A673 (cell line): ENCODE measurements around the gene LTN1. TPM values are rescaled to one million over a fixed set of nuclear protein-coding genes. Genes with fewer than 3 reads are reported as not detected.

Experiments used
- BruUV-seq: library from RNA; stranded (reverse); fragments of 400-500 nt; replicated peaks from 2 replicates; lab custom pipeline; 2021; lab: Mats Ljungman, UMichigan
- CTCF ChIA-PET: fragments of 300-600 bp; sonication (Branson Sonifier 250); formaldehyde crosslinking; loops from one replicate; lab custom pipeline; 2022; ENCODE audit warnings: antibody characterized with exemption; lab: Charles Lee
- POLR2A ChIA-PET: fragments of 300-600 bp; sonication (Branson Sonifier 250); formaldehyde crosslinking; loops from one replicate; lab custom pipeline; 2022; ENCODE audit warnings: antibody characterized with exemption; ENCODE audit not compliant: low non-redundant PET; lab: Charles Lee
- DNase-seq: peaks from one replicate; pipeline ENCODE4 v3.0.0-alpha.2; 2015; ENCODE audit warnings: low spot score
- H3K27ac ChIP-seq: fragments of 200-600 bp; sonication (generic); 2 replicates; pipeline ENCODE4 v1.5.1; 2016; ENCODE audit warnings: mixed run types, low read depth, mild to moderate bottlenecking, mixed read lengths, antibody characterized with exemption, low read length; ENCODE audit not compliant: poor library complexity, severe bottlenecking
- H3K27me3 ChIP-seq: fragments of 200-600 bp; sonication (generic); replicated peaks from 2 replicates; pipeline ENCODE4 v1.6.1; 2017; ENCODE audit warnings: mixed run types, low read depth, mild to moderate bottlenecking, mixed read lengths, antibody characterized with exemption, low read length; ENCODE audit not compliant: insufficient read depth, poor library complexity
- H3K36me3 ChIP-seq: fragments of 200-600 bp; sonication (generic); 2 replicates; pipeline ENCODE4 v1.6.1; 2016; ENCODE audit warnings: mixed run types, mild to moderate bottlenecking, mixed read lengths, antibody characterized with exemption, low read length; ENCODE audit not compliant: insufficient read depth, poor library complexity, severe bottlenecking
- H3K4me1 ChIP-seq: fragments of 200-600 bp; sonication (generic); 2 replicates; pipeline ENCODE4 v1.6.1; 2017; ENCODE audit warnings: mixed run types, mild to moderate bottlenecking, mixed read lengths, antibody characterized with exemption, low read length; ENCODE audit not compliant: insufficient read depth, poor library complexity, severe bottlenecking
- H3K4me3 ChIP-seq: fragments of 200-600 bp; sonication (generic); 2 replicates; pipeline ENCODE4 v1.5.1; 2016; ENCODE audit warnings: low read depth, mixed run types, mild to moderate bottlenecking, mixed read lengths, low read length; ENCODE audit not compliant: poor library complexity, severe bottlenecking
- H3K9me3 ChIP-seq: fragments of 200-600 bp; sonication (generic); 2 replicates; pipeline ENCODE4 v1.6.1; 2016; ENCODE audit warnings: mixed run types, low read depth, mild to moderate bottlenecking, mixed read lengths, antibody characterized with exemption, low read length; ENCODE audit not compliant: poor library complexity, severe bottlenecking
- EZH2 ChIP-seq: fragments of 200-600 bp; sonication (generic); IDR thresholded peaks from 2 replicates; pipeline ENCODE4 v1.6.1; 2017; ENCODE audit warnings: borderline replicate concordance, low read depth, mild to moderate bottlenecking, mixed read lengths, antibody characterized with exemption, low read length; ENCODE audit not compliant: poor library complexity, severe bottlenecking
- intact Hi-C: fragments of 100-400 bp; cut with micrococcal nuclease; formaldehyde crosslinking; loops from one replicate; pipeline ENCODE4 v1.10.0; 2022; ENCODE audit not compliant: unreplicated experiment
- total RNA-seq: library from RNA; stranded (reverse); gene quantifications from 2 replicates; pipeline ENCODE4 v1.2.3, GENCODE V29; 2021
- TF ChIP-seq, protein P1 (sequence below): fragments of 300-800, 200-600 bp; sonication (generic); conservative IDR thresholded peaks from 2 replicates; pipeline ENCODE4 v1.5.1; 2017; ENCODE audit warnings: low read depth, mild to moderate bottlenecking, antibody characterized with exemption, low read length, moderate library complexity, mixed read lengths

Gene LTN1
- total RNA-seq, 1 experiment from 2014 or later = 25.3 TPM

GRCh38 chr21:28882345-28882744 lies 110.3 kb downstream of the LTN1 start:
- Histone ChIP-seq H3K27ac (no peak overlapping the region), H3K4me1 (no peaks in the 10 kb centered on the region), H3K4me3 (no peak overlapping the region), H3K9me3 (no peaks in the 10 kb centered on the region), H3K27me3 (no peaks in the 10 kb centered on the region), H3K36me3 (peaks cover 12% of the 10 kb centered on the region)
- TF ChIP-seq, protein P1, sequence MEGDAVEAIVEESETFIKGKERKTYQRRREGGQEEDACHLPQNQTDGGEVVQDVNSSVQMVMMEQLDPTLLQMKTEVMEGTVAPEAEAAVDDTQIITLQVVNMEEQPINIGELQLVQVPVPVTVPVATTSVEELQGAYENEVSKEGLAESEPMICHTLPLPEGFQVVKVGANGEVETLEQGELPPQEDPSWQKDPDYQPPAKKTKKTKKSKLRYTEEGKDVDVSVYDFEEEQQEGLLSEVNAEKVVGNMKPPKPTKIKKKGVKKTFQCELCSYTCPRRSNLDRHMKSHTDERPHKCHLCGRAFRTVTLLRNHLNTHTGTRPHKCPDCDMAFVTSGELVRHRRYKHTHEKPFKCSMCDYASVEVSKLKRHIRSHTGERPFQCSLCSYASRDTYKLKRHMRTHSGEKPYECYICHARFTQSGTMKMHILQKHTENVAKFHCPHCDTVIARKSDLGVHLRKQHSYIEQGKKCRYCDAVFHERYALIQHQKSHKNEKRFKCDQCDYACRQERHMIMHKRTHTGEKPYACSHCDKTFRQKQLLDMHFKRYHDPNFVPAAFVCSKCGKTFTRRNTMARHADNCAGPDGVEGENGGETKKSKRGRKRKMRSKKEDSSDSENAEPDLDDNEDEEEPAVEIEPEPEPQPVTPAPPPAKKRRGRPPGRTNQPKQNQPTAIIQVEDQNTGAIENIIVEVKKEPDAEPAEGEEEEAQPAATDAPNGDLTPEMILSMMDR = no peak
- TF ChIP-seq EZH2 = no peak
- CTCF ChIA-PET = no interaction called here
- no peak for DNase-seq
- intact Hi-C loops = no loop called here
- POLR2A ChIA-PET = no interaction called here
- BruUV-seq = no TSS peak

Other genes with a start within 250 kb of the LTN1 start
- 29.0 and 30.0 TPM in 2 replicates for gene RWDD2B, start 26.5 kb upstream of the LTN1 start, total RNA-seq
- 40.6 and 41.6 TPM in 2 replicates for gene USP16, start 31.8 kb upstream of the LTN1 start, total RNA-seq
- gene CCT8, start 80.8 kb upstream of the LTN1 start, total RNA-seq = 397 and 415 TPM in 2 replicates
- gene MAP3K7CL, start 137.8 kb upstream of the LTN1 start, total RNA-seq = 2.2 and 3.1 TPM in 2 replicates